Transverse colon (tissue), 4 donors: ENCODE data around the gene PRKG1.

Experiments used
- EP300 ChIP-seq: sonication (generic); formaldehyde crosslinking; IDR thresholded peaks from one replicate; pipeline ENCODE4 v1.6.1; 2017; ENCODE audit warnings: antibody characterized with exemption, low read depth
- POLR2A ChIP-seq: fragments of 450-650 bp; IDR thresholded peaks from one replicate; pipeline ENCODE4 v1.6.1; 2016; ENCODE audit warnings: antibody characterized with exemption, mild to moderate bottlenecking, moderate library complexity
- POLR2AphosphoS5 ChIP-seq, 3 donors: sonication (generic); formaldehyde crosslinking; IDR thresholded peaks; one replicate each; pipeline ENCODE4 v1.6.1; 2016; ENCODE audit warnings: antibody characterized with exemption in 3 of 3
- TF ChIP-seq, protein P1 (sequence below), 5 experiments: fragments of 200-600 bp in 3 of 5; fragments of 450-650 bp in 2 of 5; sonication (generic) in 3 of 5; IDR thresholded peaks; 1 replicate in 2 of 5; 2 replicates in 3 of 5; pipeline ENCODE4 v1.5.1; 2016 to 2017; ENCODE audit warnings: antibody characterized with exemption in 5 of 5, inconsistent platforms in 3 of 5, mild to moderate bottlenecking in 2 of 5, moderate library complexity in 1 of 5

- TF ChIP-seq, protein P1, sequence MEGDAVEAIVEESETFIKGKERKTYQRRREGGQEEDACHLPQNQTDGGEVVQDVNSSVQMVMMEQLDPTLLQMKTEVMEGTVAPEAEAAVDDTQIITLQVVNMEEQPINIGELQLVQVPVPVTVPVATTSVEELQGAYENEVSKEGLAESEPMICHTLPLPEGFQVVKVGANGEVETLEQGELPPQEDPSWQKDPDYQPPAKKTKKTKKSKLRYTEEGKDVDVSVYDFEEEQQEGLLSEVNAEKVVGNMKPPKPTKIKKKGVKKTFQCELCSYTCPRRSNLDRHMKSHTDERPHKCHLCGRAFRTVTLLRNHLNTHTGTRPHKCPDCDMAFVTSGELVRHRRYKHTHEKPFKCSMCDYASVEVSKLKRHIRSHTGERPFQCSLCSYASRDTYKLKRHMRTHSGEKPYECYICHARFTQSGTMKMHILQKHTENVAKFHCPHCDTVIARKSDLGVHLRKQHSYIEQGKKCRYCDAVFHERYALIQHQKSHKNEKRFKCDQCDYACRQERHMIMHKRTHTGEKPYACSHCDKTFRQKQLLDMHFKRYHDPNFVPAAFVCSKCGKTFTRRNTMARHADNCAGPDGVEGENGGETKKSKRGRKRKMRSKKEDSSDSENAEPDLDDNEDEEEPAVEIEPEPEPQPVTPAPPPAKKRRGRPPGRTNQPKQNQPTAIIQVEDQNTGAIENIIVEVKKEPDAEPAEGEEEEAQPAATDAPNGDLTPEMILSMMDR (IDR thresholded peaks at IDR 0.05): no peak
- TF ChIP-seq POLR2A (no peak), EP300 (no peak), POLR2AphosphoS5 (IDR thresholded peaks at IDR 0.05) (no peak)
Observed at GRCh38 chr10:51121861-51122260, 47.6 kb downstream of the PRKG1 start.
